T-cell (primary cell): ENCODE data around the gene ALDOA. TPM values are rescaled to one million over a fixed set of nuclear protein-coding genes. Genes with fewer than 3 reads are reported as not detected.
A peak's percentile ranks its signal among the peaks of the same experiment; 100 is the strongest.

Source experiments
- ATAC-seq, 4 experiments: fragments of 200-7000 bp in 3 of 4; fragments of 150-1000 bp in 1 of 4; cut with Tn5 transposase; replicated peaks in 1 of 4; 1 replicate in 3 of 4; 2 replicates in 1 of 4; pipeline ENCODE4 v1.10.0; 2021; ENCODE audit warnings: moderate library complexity in 3 of 4, mild to moderate bottlenecking in 2 of 4, moderate number of reproducible peaks in 1 of 4
- CTCF ChIA-PET, 2 donors: fragments of 300-600 bp; sonication (Branson Sonifier 250); formaldehyde crosslinking; loops; one replicate each; lab custom pipeline; 2022; ENCODE audit warnings: antibody characterized with exemption in 2 of 2; lab: Charles Lee
- POLR2A ChIA-PET, 2 donors: fragments of 300-600 bp; sonication (Branson Sonifier 250); formaldehyde crosslinking; loops; one replicate each; lab custom pipeline; 2022; ENCODE audit warnings: antibody characterized with exemption in 2 of 2; lab: Charles Lee
- DNase-seq, 35 experiments: peaks; one replicate each; pipeline versions ENCODE4 v3.0.0 to v3.0.0-alpha.2; 2013 to 2023
- H3K27ac ChIP-seq: one replicate; pipeline ENCODE4 v1.5.1; 2013; ENCODE audit warnings: low read length
- H3K27me3 ChIP-seq, 2 experiments: replicated peaks in 1 of 2; 1 replicate in 1 of 2; 2 replicates in 1 of 2; pipeline versions ENCODE4 v1.6.1 to v1.7.0; 2013; ENCODE audit warnings: low read length in 1 of 2, mixed read lengths in 1 of 2; ENCODE audit not compliant: control insufficient read depth in 2 of 2, insufficient read depth in 2 of 2; ENCODE audit errors: extremely low read depth in 1 of 2
- H3K36me3 ChIP-seq, 2 donors: 1 replicate in 1 of 2; 2 replicates in 1 of 2; pipeline versions ENCODE4 v1.6.1 to v1.7.0; 2013; ENCODE audit warnings: low read length in 1 of 2; ENCODE audit not compliant: control insufficient read depth in 2 of 2, insufficient read depth in 1 of 2; ENCODE audit errors: extremely low read depth in 1 of 2
- H3K4me1 ChIP-seq, 2 experiments: 1 replicate in 1 of 2; 2 replicates in 1 of 2; pipeline versions ENCODE4 v1.6.1 to v1.7.0; 2013; ENCODE audit warnings: low read length in 2 of 2, mixed read lengths in 1 of 2; ENCODE audit not compliant: insufficient read depth in 2 of 2, control insufficient read depth in 1 of 2; ENCODE audit errors: extremely low read depth in 1 of 2
- H3K4me3 ChIP-seq, 2 donors: 1 replicate in 1 of 2; 2 replicates in 1 of 2; pipeline versions ENCODE4 v1.5.1 to v1.7.0; 2013; ENCODE audit warnings: mild to moderate bottlenecking in 2 of 2, low read length in 1 of 2, moderate library complexity in 1 of 2; ENCODE audit not compliant: control insufficient read depth in 1 of 2; ENCODE audit errors: extremely low read depth in 1 of 2
- H3K9me3 ChIP-seq: 2 replicates; pipeline ENCODE4 v1.7.0; 2013
- H3K27ac Mint-ChIP-seq, 2 donors: one replicate each; pipeline ENCODE4 v1.8.0; 2020 to 2021; ENCODE audit warnings: mild to moderate bottlenecking in 2 of 2, mixed read lengths in 2 of 2
- H3K27me3 Mint-ChIP-seq, 2 donors: one replicate each; pipeline ENCODE4 v1.8.0; 2021 to 2022; ENCODE audit warnings: mixed read lengths in 2 of 2
- H3K36me3 Mint-ChIP-seq: one replicate; pipeline ENCODE4 v1.8.0; 2021; ENCODE audit warnings: mixed read lengths
- H3K4me1 Mint-ChIP-seq, 3 donors: one replicate each; pipeline ENCODE4 v1.8.0; 2020 to 2022; ENCODE audit warnings: mixed read lengths in 3 of 3, mild to moderate bottlenecking in 1 of 3
- H3K4me3 Mint-ChIP-seq, 3 donors: one replicate each; pipeline ENCODE4 v1.8.0; 2020 to 2022; ENCODE audit warnings: mild to moderate bottlenecking in 3 of 3, mixed read lengths in 3 of 3, moderate library complexity in 3 of 3
- H3K9me3 Mint-ChIP-seq, 3 donors: one replicate each; pipeline ENCODE4 v1.8.0; 2020 to 2022; ENCODE audit warnings: mixed read lengths in 3 of 3
- WGBS: methylation state at CpG from one replicate; pipeline ENCODE4 v1.1.5; 2013; ENCODE audit warnings: missing lambda C conversion rate; ENCODE audit not compliant: insufficient coverage; 5-methylcytosine and 5-hydroxymethylcytosine counted together
- total RNA-seq, 35 experiments: library from RNA in 6 of 35; stranded (reverse) in 6 of 35; fragments of 120-200 nt in 1 of 35; gene quantifications; one replicate each; pipeline versions ENCODE4 v1.2.1 to v1.2.4 and lab custom pipeline; 2013 to 2026

ALDOA gene
- total RNA-seq, 5 donors from 2014 or later (not counting 1 experiment from before 2014, with no cell fraction given), result 367 to 715 (median 567) TPM

- no peaks in the 10 kb centered on the region for H3K9me3 Mint-ChIP-seq
- CTCF ChIA-PET, result interaction anchor here in 1 of 2 donors (1.7 kb wide), 1 partner anchor 27 kb away, joined by 12 read pairs; the partner anchor contains the start of gene TBX6
- POLR2A ChIA-PET, result interaction anchor here in 1 of 2 donors (0.6 kb wide), 2 partner anchors 10 to 257 kb away, joined by 4 to 5 read pairs; no protein-coding TSS in a partner anchor
- H3K27ac Mint-ChIP-seq, result peak overlapping the region; percentile 98 to 99
- H3K27ac ChIP-seq, result peak overlapping the region; percentile 93
- ATAC-seq (no peak), DNase-seq (peak in 1 of 35 experiments; percentile 7)
- peaks cover 23% of the 10 kb centered on the region for H3K36me3 Mint-ChIP-seq
- 0% methylated on average over 23 of the region's 25 CpGs for WGBS
- H3K4me1 Mint-ChIP-seq, result peaks cover 29 to 36% (median 34%) of the 10 kb centered on the region in 3 donors
- H3K27me3 ChIP-seq, result no peaks in the 10 kb centered on the region
- H3K36me3 ChIP-seq, result peaks cover 13 to 29% of the 10 kb centered on the region in 2 donors
- no peaks in the 10 kb centered on the region for H3K9me3 ChIP-seq
- peak overlapping the region; percentile 95 to 96 for H3K4me3 ChIP-seq
- peaks cover 14 to 55% of the 10 kb centered on the region in 2 experiments for H3K4me1 ChIP-seq
- peak overlapping the region; percentile 94 to 99 (median 98) for H3K4me3 Mint-ChIP-seq
- no peaks in the 10 kb centered on the region for H3K27me3 Mint-ChIP-seq
Measured at GRCh38 chr16:30064729-30065101, 845 bp upstream of the ALDOA start.

- peak in 1 of 4 experiments; percentile 3 for ATAC-seq
Measured at GRCh38 chr16:30065943-30066760, 592 bp downstream of the ALDOA start.

GRCh38 chr16:30066761-30067583 is 1.4 kb downstream of the ALDOA start:
- DNase-seq (no peak), ATAC-seq (no peak)
- Histone ChIP-seq H3K9me3 (no peaks in the 10 kb centered on the region), H3K27ac (peak overlapping the region; percentile 73), H3K4me1 (peaks cover 14 to 61% of the 10 kb centered on the region in 2 experiments), H3K27me3 (no peaks in the 10 kb centered on the region), H3K36me3 (peaks cover 14 to 50% of the 10 kb centered on the region in 2 donors), H3K4me3 (peak overlapping the region; percentile 95 to 96)
- Mint-ChIP-seq H3K9me3 (no peaks in the 10 kb centered on the region), H3K4me1 (peaks cover 30 to 42% (median 42%) of the 10 kb centered on the region in 3 donors), H3K36me3 (peaks cover 35% of the 10 kb centered on the region), H3K27me3 (no peaks in the 10 kb centered on the region), H3K4me3 (peak overlapping the region; percentile 94 to 99 (median 98)), H3K27ac (peak overlapping the region; percentile 98)
- ChIA-PET CTCF (interaction anchor here (0.6 to 0.7 kb wide), 2 partner anchors 14 to 278 kb away, joined by 4 to 9 read pairs; a partner anchor contains a TSS), POLR2A (interaction anchor here in 1 of 2 donors (0.5 to 1.6 kb wide), 3 partner anchors 9 to 346 kb away, joined by 3 to 6 read pairs (median 6); partner anchors contain the start of gene PPP4C)
- 62% methylated on average over 8 of the region's 21 CpGs for WGBS

More at GRCh38 chr16:30065943-30066760, 592 bp downstream of the ALDOA start:
- Mint-ChIP-seq H3K9me3 (no peaks in the 10 kb centered on the region), H3K27ac (peak overlapping the region; percentile 98), H3K4me3 (peak overlapping the region; percentile 94 to 99 (median 98)), H3K27me3 (no peaks in the 10 kb centered on the region), H3K4me1 (peaks cover 30 to 42% (median 42%) of the 10 kb centered on the region in 3 donors), H3K36me3 (peaks cover 30% of the 10 kb centered on the region)
- H3K4me1 ChIP-seq, result peaks cover 14 to 61% of the 10 kb centered on the region in 2 experiments
- peaks cover 14 to 41% of the 10 kb centered on the region in 2 donors for H3K36me3 ChIP-seq
- no peaks in the 10 kb centered on the region for H3K27me3 ChIP-seq
- peak in 10 of 35 experiments; percentile 11 to 49 (median 24) for DNase-seq
- under 1% methylated on average over 24 of the region's 44 CpGs for WGBS
- no peaks in the 10 kb centered on the region for H3K9me3 ChIP-seq
- POLR2A ChIA-PET, result interaction anchor here in 1 of 2 donors (0.7 to 1.6 kb wide), 2 partner anchors 10 to 345 kb away, joined by 3 to 6 read pairs; partner anchors contain the start of gene PPP4C
- peak overlapping the region; percentile 73 for H3K27ac ChIP-seq
- CTCF ChIA-PET, result interaction anchor here (0.5 to 1.7 kb wide), 3 partner anchors 11 to 25 kb away, joined by 3 to 12 read pairs (median 4); partner anchors contain the start of gene TBX6 (in 1 of the 2)
- peak overlapping the region; percentile 95 to 96 for H3K4me3 ChIP-seq

- DNase-seq (no peak), ATAC-seq (no peak)
- H3K9me3 Mint-ChIP-seq, result no peaks in the 10 kb centered on the region
- CTCF ChIA-PET, result interaction anchor here (0.6 to 0.7 kb wide), 2 partner anchors 14 to 278 kb away, joined by 4 to 9 read pairs; a partner anchor contains a TSS
- H3K27me3 Mint-ChIP-seq, result no peaks in the 10 kb centered on the region
- POLR2A ChIA-PET, result no interaction called here
- peaks cover 14 to 61% of the 10 kb centered on the region in 2 experiments for H3K4me1 ChIP-seq
- peaks cover 14 to 55% of the 10 kb centered on the region in 2 donors for H3K36me3 ChIP-seq
- H3K27ac ChIP-seq, result no peak overlapping the region
- H3K36me3 Mint-ChIP-seq, result peaks cover 38% of the 10 kb centered on the region
- peak overlapping the region in 1 of 2 donors; percentile 2 for H3K4me3 ChIP-seq
- no CpG with 5 or more reads among the region's 6 CpGs for WGBS
- no peaks in the 10 kb centered on the region for H3K27me3 ChIP-seq
- H3K4me3 Mint-ChIP-seq, result peak overlapping the region; percentile 94 to 99 (median 98)
- peaks cover 30 to 44% (median 42%) of the 10 kb centered on the region in 3 donors for H3K4me1 Mint-ChIP-seq
- H3K27ac Mint-ChIP-seq, result peak overlapping the region; percentile 71 to 98
- H3K9me3 ChIP-seq, result no peaks in the 10 kb centered on the region
Measured at GRCh38 chr16:30067584-30067916, 2.0 kb downstream of the ALDOA start.

- CTCF ChIA-PET, result interaction anchor here in 1 of 2 donors (0.7 kb wide), 1 partner anchor 117 kb away, joined by 3 read pairs; no protein-coding TSS in a partner anchor
- Mint-ChIP-seq H3K4me3 (peak overlapping the region; percentile 42 to 64 (median 54)), H3K27me3 (no peaks in the 10 kb centered on the region), H3K9me3 (no peaks in the 10 kb centered on the region), H3K27ac (peak overlapping the region; percentile 77 to 78), H3K4me1 (peaks cover 30 to 44% (median 40%) of the 10 kb centered on the region in 3 donors), H3K36me3 (peaks cover 38% of the 10 kb centered on the region)
- DNase-seq (no peak), ATAC-seq (no peak)
- H3K9me3 ChIP-seq, result no peaks in the 10 kb centered on the region
- 80% methylated on average over 1 of the region's 9 CpGs for WGBS
- H3K27ac ChIP-seq, result peak overlapping the region; percentile 30
- peaks cover 14 to 58% of the 10 kb centered on the region in 2 experiments for H3K4me1 ChIP-seq
- POLR2A ChIA-PET, result no interaction called here
- no peaks in the 10 kb centered on the region for H3K27me3 ChIP-seq
- no peak overlapping the region for H3K4me3 ChIP-seq
- H3K36me3 ChIP-seq, result peaks cover 14 to 55% of the 10 kb centered on the region in 2 donors
Measured at GRCh38 chr16:30068333-30068732, 2.8 kb downstream of the ALDOA start.
